Upper lobe of right lung (tissue), 1 donor: ENCODE results near the gene MIX23. TPM values are rescaled to one million over a fixed set of nuclear protein-coding genes. Genes with fewer than 3 reads are reported as not detected.

Experiments used
- ATAC-seq: fragments of 200-7000 bp; cut with Tn5 transposase; one replicate; pipeline ENCODE4 v1.9.1; 2020; ENCODE audit warnings: mild to moderate bottlenecking, moderate library complexity
- DNase-seq: peaks from one replicate; pipeline ENCODE4 v3.0.0-alpha.2; 2020
- H3K27ac ChIP-seq: fragments of 200-600 bp; one replicate; pipeline ENCODE4 v1.8.0; 2022
- H3K27me3 ChIP-seq: fragments of 200-600 bp; one replicate; pipeline ENCODE4 v1.8.0; 2022; ENCODE audit warnings: mild to moderate bottlenecking
- H3K36me3 ChIP-seq: fragments of 200-600 bp; one replicate; pipeline ENCODE4 v1.8.0; 2022
- H3K4me1 ChIP-seq: fragments of 200-600 bp; one replicate; pipeline ENCODE4 v1.8.0; 2022
- H3K4me3 ChIP-seq: fragments of 200-600 bp; one replicate; pipeline ENCODE4 v1.8.0; 2022; ENCODE audit warnings: mild to moderate bottlenecking
- H3K9me3 ChIP-seq: fragments of 200-600 bp; one replicate; pipeline ENCODE4 v1.8.0; 2022
- CTCF ChIP-seq: fragments of 200-600 bp; IDR thresholded peaks from one replicate; pipeline ENCODE4 v1.8.0; 2022; ENCODE audit warnings: antibody characterized with exemption
- intact Hi-C: fragments of 100-400 bp; cut with DNase I; formaldehyde crosslinking; loops from one replicate; pipeline ENCODE4 v1.11.0; 2022
- total RNA-seq: library from RNA; stranded (reverse); fragmentation: NEBNext Ultra II Directional; extraction: Animal tissue kit (Norgen Biotek cat#: 25700); gene quantifications from one replicate; pipeline ENCODE4 v1.2.1, GENCODE V29; 2021
- donor health status: DM: no; HTN: yes; CAD: no; lungs with severe emphysema.

The MIX23 gene
- total RNA-seq, 1 donor from 2014 or later = 20.9 TPM

GRCh38 chr3:122410111-122410510 lies 27.1 kb upstream of the MIX23 start:
- DNase-seq = no peak
- intact Hi-C loops = no loop called here
- no peak overlapping the region for H3K27ac ChIP-seq
- H3K36me3 ChIP-seq = peaks cover 50% of the 10 kb centered on the region
- no peaks in the 10 kb centered on the region for H3K9me3 ChIP-seq
- no peak overlapping the region for H3K4me3 ChIP-seq
- no peaks in the 10 kb centered on the region for H3K4me1 ChIP-seq
- H3K27me3 ChIP-seq = no peaks in the 10 kb centered on the region
- no peak for ATAC-seq
- no peak for TF ChIP-seq CTCF

- Histone ChIP-seq H3K27me3 (no peaks in the 10 kb centered on the region), H3K9me3 (no peaks in the 10 kb centered on the region), H3K4me3 (no peak overlapping the region), H3K27ac (no peak overlapping the region), H3K36me3 (peaks cover 56% of the 10 kb centered on the region), H3K4me1 (no peaks in the 10 kb centered on the region)
- no peak for DNase-seq
- intact Hi-C loops = no loop called here
- TF ChIP-seq CTCF = no peak
- ATAC-seq = peak; percentile 70
Measured at GRCh38 chr3:122409446-122409845, 26.4 kb upstream of the MIX23 start.

DNA sequence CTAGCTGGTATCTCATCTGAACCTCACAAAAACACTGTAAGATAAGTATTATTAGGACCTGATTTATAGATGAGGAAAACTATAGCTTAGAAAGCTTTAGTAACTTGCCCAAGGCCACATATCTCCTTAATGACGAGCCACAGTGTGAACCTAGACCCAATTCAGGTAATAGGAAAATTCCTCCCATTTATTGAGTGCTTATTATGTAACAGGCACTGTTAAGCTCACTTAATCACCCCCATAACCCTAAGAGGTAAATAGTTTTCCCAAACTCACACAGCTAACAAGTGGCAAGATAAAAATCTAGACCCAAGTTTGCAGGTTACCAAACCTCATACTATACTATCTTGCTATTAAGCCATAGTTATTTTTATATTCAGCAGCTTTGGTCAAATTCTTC lies 24.9 kb upstream of the MIX23 start:
- no peak for TF ChIP-seq CTCF
- H3K27me3 ChIP-seq = no peaks in the 10 kb centered on the region
- H3K4me1 ChIP-seq = no peaks in the 10 kb centered on the region
- no peak overlapping the region for H3K27ac ChIP-seq
- DNase-seq (no peak), ATAC-seq (no peak)
- intact Hi-C loops = no loop called here
- H3K4me3 ChIP-seq = no peak overlapping the region
- peaks cover 68% of the 10 kb centered on the region for H3K36me3 ChIP-seq
- H3K9me3 ChIP-seq = no peaks in the 10 kb centered on the region

- Histone ChIP-seq H3K27ac (no peak overlapping the region), H3K4me3 (no peak overlapping the region), H3K36me3 (peaks cover 66% of the 10 kb centered on the region), H3K27me3 (no peaks in the 10 kb centered on the region), H3K4me1 (no peaks in the 10 kb centered on the region), H3K9me3 (no peaks in the 10 kb centered on the region)
- DNase-seq (no peak), ATAC-seq (no peak)
- no peak for TF ChIP-seq CTCF
- intact Hi-C loops = no loop called here
Measured at GRCh38 chr3:122406198-122406597, 23.2 kb upstream of the MIX23 start.

GRCh38 chr3:122405015-122405414 lies 22.0 kb upstream of the MIX23 start:
- TF ChIP-seq CTCF = no peak
- no peak for ATAC-seq
- intact Hi-C loops = no loop called here
- Histone ChIP-seq H3K27ac (no peak overlapping the region), H3K9me3 (no peaks in the 10 kb centered on the region), H3K27me3 (no peaks in the 10 kb centered on the region), H3K36me3 (peaks cover 54% of the 10 kb centered on the region), H3K4me1 (no peaks in the 10 kb centered on the region), H3K4me3 (no peak overlapping the region)
- no peak for DNase-seq

DNA sequence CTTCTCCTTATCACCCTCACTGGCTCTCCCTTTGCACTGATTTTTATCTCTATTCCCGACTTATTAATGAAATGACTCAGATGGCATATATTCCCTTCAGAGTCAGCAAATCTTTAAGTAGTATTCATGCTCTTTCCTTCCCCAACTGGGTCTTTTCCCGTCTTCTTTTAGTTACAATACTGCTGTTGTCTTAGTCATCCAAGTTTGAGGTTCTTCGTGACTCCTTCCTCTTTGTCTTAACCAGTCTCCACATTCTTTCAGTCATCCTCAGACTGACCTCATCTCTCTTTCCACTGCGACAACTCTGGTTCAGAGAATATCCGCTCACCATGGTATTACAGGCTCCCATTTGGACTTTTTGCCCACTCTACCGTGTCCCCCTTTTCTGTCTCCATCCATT lies 20.5 kb upstream of the MIX23 start:
- no peak overlapping the region for H3K4me3 ChIP-seq
- H3K36me3 ChIP-seq = peaks cover 46% of the 10 kb centered on the region
- H3K9me3 ChIP-seq = no peaks in the 10 kb centered on the region
- no peaks in the 10 kb centered on the region for H3K27me3 ChIP-seq
- no peaks in the 10 kb centered on the region for H3K4me1 ChIP-seq
- no peak for DNase-seq
- intact Hi-C loops = no loop called here
- no peak overlapping the region for H3K27ac ChIP-seq
- no peak for TF ChIP-seq CTCF
- no peak for ATAC-seq
